Activated CD8-positive, alpha-beta memory T cell treated with anti-CD3 and anti-CD28 coated beads, Interleukin-2, amount 50 U/mL, for 24 hours (primary cell): ENCODE measurements around the gene CCDC160.
"Not testable (repeated sequence)": the region's sequence is repeated elsewhere in the genome, so short reads cannot be mapped to it uniquely, and the experiment has no call there.

Source experiments
- DNase-seq: peaks from one replicate; pipeline ENCODE4 v3.0.0-alpha.2; 2020; ENCODE audit errors: extremely low read depth

Gene CCDC160

GRCh38 chrX:134236626-134237614 lies at the start of gene CCDC160:
CCDC160 (plus strand) TSS chrX:134237182; CDS start chrX:134244801, 7,619 bp downstream.
- DNase-seq, result no peak

- no peak for DNase-seq
These were observed 45.7 kb upstream of the CCDC160 start for GRCh38 chrX:134191281-134191680.

GRCh38 chrX:134194915-134195314 lies 42.1 kb upstream of the CCDC160 start:
- no peak for DNase-seq

- no peak for DNase-seq
These were observed 34.4 kb upstream of the CCDC160 start for GRCh38 chrX:134202561-134202960.

GRCh38 chrX:134206221-134206620 lies 30.8 kb upstream of the CCDC160 start:
- no peak for DNase-seq

GRCh38 chrX:134210465-134210864 lies 26.5 kb upstream of the CCDC160 start:
- DNase-seq, result no peak

- no peak for DNase-seq
These were observed 1.7 kb upstream of the CCDC160 start for GRCh38 chrX:134235236-134235635.

- not testable (repeated sequence) for DNase-seq
These were observed 1.2 kb downstream of the CCDC160 start for GRCh38 chrX:134238144-134238543.

- no peak for DNase-seq
These were observed 2.0 kb downstream of the CCDC160 start for GRCh38 chrX:134239016-134239415.

- DNase-seq, result no peak
These were observed 3.2 kb downstream of the CCDC160 start for GRCh38 chrX:134240209-134240608.

GRCh38 chrX:134241960-134242619 lies 5.1 kb downstream of the CCDC160 start:
- DNase-seq, result no peak

- DNase-seq, result no peak
These were observed 7.1 kb downstream of the CCDC160 start for GRCh38 chrX:134244043-134244442.

- DNase-seq, result no peak
These were observed 9.3 kb downstream of the CCDC160 start for GRCh38 chrX:134246282-134246681.

GRCh38 chrX:134247492-134247891 lies 10.5 kb downstream of the CCDC160 start:
- no peak for DNase-seq

- no peak for DNase-seq
These were observed 12.3 kb downstream of the CCDC160 start for GRCh38 chrX:134249241-134249640.

GRCh38 chrX:134251241-134251640 lies 14.3 kb downstream of the CCDC160 start:
- DNase-seq, result no peak

- DNase-seq, result no peak
These were observed 17.5 kb downstream of the CCDC160 start for GRCh38 chrX:134254511-134254910.

GRCh38 chrX:134255555-134255954 lies 18.6 kb downstream of the CCDC160 start:
- no peak for DNase-seq

GRCh38 chrX:134256684-134257083 lies 19.7 kb downstream of the CCDC160 start:
- no peak for DNase-seq

GRCh38 chrX:134258202-134258601 lies 21.2 kb downstream of the CCDC160 start:
- DNase-seq, result no peak

GRCh38 chrX:134285934-134286333 lies 49.0 kb downstream of the CCDC160 start:
- DNase-seq, result not testable (repeated sequence)

- no peak for DNase-seq
These were observed 50.4 kb downstream of the CCDC160 start for GRCh38 chrX:134287346-134287745.

- no peak for DNase-seq
These were observed 57.6 kb downstream of the CCDC160 start for GRCh38 chrX:134294548-134294947.
